MG63 (cell line): ENCODE measurements around the gene MYOF. TPM values are rescaled to one million over a fixed set of nuclear protein-coding genes. Genes with fewer than 3 reads are reported as not detected.
A peak's percentile ranks its signal among the peaks of the same experiment; 100 is the strongest.

Experiments
- DNase-seq: peaks from one replicate; pipeline ENCODE4 v3.0.0-alpha.2; 2020
- H3K27me3 ChIP-seq: fragments of 250-450 bp; sonication (Bioruptor Pico); 2 replicates; pipeline ENCODE4 v1.5.1; 2020; ENCODE audit warnings: mild to moderate bottlenecking, moderate library complexity
- H3K36me3 ChIP-seq: fragments of 250-450 bp; sonication (Bioruptor Pico); 2 replicates; pipeline ENCODE4 v1.5.1; 2020; ENCODE audit warnings: mild to moderate bottlenecking, moderate library complexity
- H3K4me3 ChIP-seq: fragments of 250-450 bp; sonication (Bioruptor Pico); 2 replicates; pipeline ENCODE4 v1.5.1; 2020; ENCODE audit warnings: mild to moderate bottlenecking, moderate library complexity
- H3K9me3 ChIP-seq: fragments of 250-450 bp; sonication (Bioruptor Pico); 2 replicates; pipeline ENCODE4 v1.5.1; 2020; ENCODE audit warnings: mild to moderate bottlenecking, moderate library complexity
- total RNA-seq: library from RNA; depleted of rRNA; stranded (reverse); fragments of >200 nt; shearing (Covaris generic); gene quantifications from 2 replicates; pipeline ENCODE4 v1.2.3, GENCODE V29; 2014; ENCODE audit warnings: low replicate concordance; rRNA removed

The MYOF gene
- total RNA-seq, 1 experiment from 2014 or later = 75.6 TPM

DNA sequence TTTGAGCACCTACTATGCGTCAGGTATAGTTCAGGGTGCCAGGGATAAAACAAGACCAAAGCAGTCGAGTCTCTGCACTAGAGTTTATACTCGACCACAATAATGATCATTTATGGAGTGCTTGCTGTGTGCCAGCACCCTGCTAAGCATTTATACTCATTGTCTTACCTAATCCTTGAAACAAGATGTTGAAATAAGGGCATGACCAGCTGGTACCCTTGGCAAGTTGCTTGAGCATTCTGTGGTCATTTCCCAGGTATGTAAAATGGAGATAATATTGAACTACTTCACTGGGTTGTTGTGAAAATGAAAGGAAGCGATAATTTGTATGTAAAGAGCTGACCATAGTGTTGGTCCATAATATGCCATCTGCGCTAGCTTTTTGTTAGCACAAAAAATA lies 223.0 kb downstream of the MYOF start:
- Histone ChIP-seq H3K4me3 (no peak overlapping the region), H3K9me3 (no peaks in the 10 kb centered on the region), H3K36me3 (no peaks in the 10 kb centered on the region), H3K27me3 (no peaks in the 10 kb centered on the region)
- peak; percentile 39 for DNase-seq

Other genes starting within 250 kb of the MYOF start
- gene CEP55, start 14.3 kb upstream of the MYOF start, total RNA-seq = 74.7 and 98.6 TPM in 2 replicates
- gene FFAR4, start 84.3 kb upstream of the MYOF start, total RNA-seq = 0.16 TPM in 1 of 2 replicates, not detected in the other
- 0.35 and 5.4 TPM in 2 replicates for gene RBP4, start 118.9 kb upstream of the MYOF start, total RNA-seq
- gene PDE6C, start 130.2 kb upstream of the MYOF start, total RNA-seq = not detected in 2 replicates
- 1.9 and 4.2 TPM in 2 replicates for gene FRA10AC1, start 220.3 kb upstream of the MYOF start, total RNA-seq